Stimulated activated naive B cell treated with anti-CD40 and anti-IgM and Interleukin-4, amounts not matched to agents 10 μg/mL and 1 μg/mL and 100 μg/mL, for 72 hours (primary cell): ENCODE data around the gene PTPRE.

Experiments
- ATAC-seq, 2 donors: fragments of 150-1000 bp; cut with Tn5 transposase; replicated peaks; 2 replicates each; pipeline ENCODE4 v1.10.0; 2021; ENCODE audit warnings: moderate library complexity in 1 of 2
- DNase-seq: peaks from one replicate; pipeline ENCODE4 v3.0.0; 2021
- H3K27ac Mint-ChIP-seq: one replicate; pipeline ENCODE4 v1.8.0; 2022; ENCODE audit warnings: mild to moderate bottlenecking, mixed read lengths
- H3K27me3 Mint-ChIP-seq, 2 donors: one replicate each; pipeline ENCODE4 v1.8.0; 2022; ENCODE audit warnings: mixed read lengths in 2 of 2
- H3K36me3 Mint-ChIP-seq, 2 donors: one replicate each; pipeline ENCODE4 v1.8.0; 2022; ENCODE audit warnings: mixed read lengths in 2 of 2, mild to moderate bottlenecking in 1 of 2
- H3K4me1 Mint-ChIP-seq, 2 donors: one replicate each; pipeline ENCODE4 v1.8.0; 2022; ENCODE audit warnings: mixed read lengths in 2 of 2, mild to moderate bottlenecking in 1 of 2
- H3K4me3 Mint-ChIP-seq, 2 donors: one replicate each; pipeline ENCODE4 v1.8.0; 2022; ENCODE audit warnings: mild to moderate bottlenecking in 2 of 2, mixed read lengths in 2 of 2, moderate library complexity in 1 of 2
- H3K9me3 Mint-ChIP-seq, 2 donors: one replicate each; pipeline ENCODE4 v1.8.0; 2022; ENCODE audit warnings: mixed read lengths in 2 of 2, mild to moderate bottlenecking in 1 of 2

Gene PTPRE

DNA sequence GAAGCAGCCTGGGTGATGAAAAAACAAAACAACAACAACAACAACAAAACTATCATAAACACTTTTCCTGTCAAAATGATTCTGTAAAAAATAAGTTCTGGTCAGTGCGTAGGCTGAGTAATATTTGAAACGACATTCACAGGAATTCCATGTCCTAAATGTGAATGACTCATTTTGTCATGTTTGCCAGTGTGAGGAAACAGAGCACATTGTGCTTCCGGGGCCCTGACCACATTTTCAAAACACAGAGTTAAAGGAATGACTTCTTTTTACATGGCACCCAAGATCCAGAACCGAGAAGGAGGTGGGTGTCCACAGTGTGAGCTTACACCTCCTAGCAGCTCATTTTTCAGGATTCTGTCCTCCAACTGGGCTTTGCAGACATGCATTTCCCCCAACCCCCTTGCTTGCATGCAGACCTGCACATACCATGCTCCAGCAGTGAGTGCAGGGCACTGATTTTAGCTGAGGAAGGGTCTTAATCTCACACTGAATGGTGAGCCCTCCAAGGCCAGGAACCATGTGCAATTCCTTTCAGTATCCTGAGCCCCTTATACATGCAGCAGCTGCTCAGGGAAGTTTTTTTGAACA is 17.2 kb upstream of the PTPRE start:
- peaks cover 0 to 2% of the 10 kb centered on the region in 2 donors for H3K4me1 Mint-ChIP-seq
- peaks cover 6 to 7% of the 10 kb centered on the region in 2 donors for H3K27me3 Mint-ChIP-seq
- no peaks in the 10 kb centered on the region for H3K9me3 Mint-ChIP-seq

DNA sequence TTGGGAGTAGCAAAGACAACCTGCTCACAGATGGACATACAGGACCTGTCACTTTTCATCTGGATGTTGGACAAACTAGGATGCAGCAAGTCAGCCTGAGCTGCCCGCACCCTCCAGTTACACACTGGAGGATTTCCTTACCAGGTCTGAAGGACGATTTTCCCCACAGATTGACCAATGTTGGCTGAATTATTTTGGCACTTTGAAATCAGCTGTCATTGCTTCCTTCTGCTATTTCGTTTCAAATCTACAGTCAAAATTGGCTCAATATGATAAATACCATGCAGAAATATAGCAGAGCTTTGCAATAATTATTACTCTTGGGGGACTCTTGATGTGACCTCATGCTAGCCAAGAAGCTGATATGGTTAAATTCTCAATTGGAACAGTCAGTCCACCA is 16.7 kb upstream of the PTPRE start:
- Mint-ChIP-seq H3K27ac (no peak overlapping the region), H3K4me1 (peaks cover 0 to 2% of the 10 kb centered on the region in 2 donors), H3K27me3 (peaks cover 6 to 7% of the 10 kb centered on the region in 2 donors), H3K36me3 (no peaks in the 10 kb centered on the region), H3K4me3 (no peak overlapping the region), H3K9me3 (no peaks in the 10 kb centered on the region)
- no peak for DNase-seq
- no peak for ATAC-seq

More for the DNA sequence above, 17.2 kb upstream of the PTPRE start:
- ATAC-seq (no peak), DNase-seq (no peak)
- no peak overlapping the region for H3K4me3 Mint-ChIP-seq
- no peaks in the 10 kb centered on the region for H3K36me3 Mint-ChIP-seq
- no peak overlapping the region for H3K27ac Mint-ChIP-seq

DNA sequence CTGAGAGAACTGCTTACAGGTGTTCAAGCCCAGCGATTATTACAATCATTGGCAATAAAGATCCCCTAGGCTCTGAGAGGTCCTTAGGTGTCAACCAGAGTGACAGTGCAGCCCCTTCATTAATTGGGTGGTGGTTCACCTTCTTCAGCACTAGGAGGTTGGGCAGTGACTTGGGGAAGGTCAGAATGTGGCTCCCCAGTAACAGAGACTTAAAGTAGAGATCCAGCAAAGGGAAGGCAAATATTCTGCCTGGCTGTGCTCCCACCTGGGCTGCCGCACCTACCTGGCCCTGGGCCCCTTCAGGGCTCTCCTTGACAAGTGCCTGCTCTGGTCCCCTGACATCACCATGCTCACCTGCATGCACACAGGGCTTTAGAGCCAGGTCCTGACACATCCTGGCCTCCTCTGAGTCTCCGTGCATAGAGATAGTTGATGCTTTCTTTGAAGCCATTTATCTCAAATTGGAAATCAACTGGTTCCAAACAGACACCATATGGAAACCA is 16.0 kb upstream of the PTPRE start:
- Mint-ChIP-seq H3K27me3 (peaks cover 3 to 6% of the 10 kb centered on the region in 2 donors), H3K4me1 (peaks cover 0 to 2% of the 10 kb centered on the region in 2 donors), H3K27ac (no peak overlapping the region), H3K36me3 (no peaks in the 10 kb centered on the region), H3K4me3 (no peak overlapping the region), H3K9me3 (no peaks in the 10 kb centered on the region)
- ATAC-seq = no peak
- DNase-seq = no peak

DNA sequence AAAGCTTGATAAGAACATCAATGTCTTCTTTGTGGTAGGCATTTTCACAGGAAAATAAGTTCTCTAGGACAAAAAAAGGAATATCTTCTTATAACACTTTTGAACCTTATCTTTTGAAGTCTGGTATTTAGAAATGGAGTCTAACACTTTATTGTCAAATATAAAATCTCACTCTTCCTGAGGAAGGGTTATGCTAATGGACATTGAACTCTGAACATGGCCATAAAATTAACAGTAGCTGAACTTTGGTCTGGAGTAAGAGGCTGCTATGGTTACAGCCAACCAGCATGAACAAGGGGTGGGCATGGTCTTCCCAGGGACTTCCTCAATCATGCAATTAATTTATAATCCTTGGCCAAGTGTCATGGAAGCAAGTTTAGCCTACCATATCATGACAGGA is 14.2 kb upstream of the PTPRE start, which contains the start of gene CLRN3:
Gene CLRN3, minus strand, starts transcription at position 199 of the 400 bp plus-strand sequence. Its CDS starts 157 bp downstream, at position 42.
- Mint-ChIP-seq H3K9me3 (peaks cover 0 to 2% of the 10 kb centered on the region in 2 donors), H3K4me1 (no peaks in the 10 kb centered on the region), H3K27me3 (peaks cover 3 to 6% of the 10 kb centered on the region in 2 donors), H3K4me3 (no peak within 1 kb of the TSS), H3K36me3 (no peaks in the 10 kb centered on the region), H3K27ac (no peak within 1 kb of the TSS)
- ATAC-seq (no peak), DNase-seq (no peak)

DNA sequence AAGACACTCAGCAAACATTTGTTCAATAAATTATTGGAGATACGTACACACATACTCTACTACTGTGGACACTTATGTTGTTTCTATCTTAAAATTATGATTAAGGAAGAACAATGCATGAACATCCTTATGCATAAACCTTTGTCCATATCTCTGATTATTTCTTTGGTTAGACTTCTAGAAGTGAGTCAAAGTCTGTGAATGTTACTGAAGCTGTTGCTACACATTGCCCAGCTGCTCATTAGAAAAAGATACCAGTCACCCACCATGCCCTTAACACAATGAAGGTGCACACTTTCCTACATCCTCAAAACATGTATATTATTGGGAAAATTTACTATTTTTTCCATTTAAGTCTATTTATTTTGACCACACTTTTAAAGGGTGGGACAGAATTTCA is 12.8 kb upstream of the PTPRE start:
- no peak for ATAC-seq
- peaks cover 0 to 5% of the 10 kb centered on the region in 2 donors for H3K9me3 Mint-ChIP-seq
- peaks cover 8 to 11% of the 10 kb centered on the region in 2 donors for H3K27me3 Mint-ChIP-seq
- H3K36me3 Mint-ChIP-seq = no peaks in the 10 kb centered on the region
- no peak overlapping the region for H3K4me3 Mint-ChIP-seq
- no peak overlapping the region for H3K27ac Mint-ChIP-seq
- DNase-seq = no peak
- no peaks in the 10 kb centered on the region for H3K4me1 Mint-ChIP-seq

DNA sequence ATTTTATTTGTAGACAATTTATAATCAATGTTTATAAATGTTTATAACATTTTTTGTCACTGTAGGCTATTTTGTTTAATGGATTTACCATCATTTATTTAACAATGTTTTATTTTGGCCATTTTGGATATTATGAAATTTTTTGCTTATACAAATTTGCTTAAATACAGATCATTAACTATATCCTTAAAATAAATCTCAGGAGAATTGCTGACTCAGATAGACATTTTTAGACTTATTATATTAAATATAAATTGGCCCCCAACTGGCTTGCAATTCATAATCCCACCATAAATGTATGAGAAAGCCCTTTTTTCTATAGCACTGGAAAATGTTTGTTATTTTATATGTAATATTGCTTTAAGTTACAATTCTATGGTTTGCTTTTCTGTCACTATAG is 10.3 kb upstream of the PTPRE start:
- peaks cover 14 to 22% of the 10 kb centered on the region in 2 donors for H3K27me3 Mint-ChIP-seq

DNA sequence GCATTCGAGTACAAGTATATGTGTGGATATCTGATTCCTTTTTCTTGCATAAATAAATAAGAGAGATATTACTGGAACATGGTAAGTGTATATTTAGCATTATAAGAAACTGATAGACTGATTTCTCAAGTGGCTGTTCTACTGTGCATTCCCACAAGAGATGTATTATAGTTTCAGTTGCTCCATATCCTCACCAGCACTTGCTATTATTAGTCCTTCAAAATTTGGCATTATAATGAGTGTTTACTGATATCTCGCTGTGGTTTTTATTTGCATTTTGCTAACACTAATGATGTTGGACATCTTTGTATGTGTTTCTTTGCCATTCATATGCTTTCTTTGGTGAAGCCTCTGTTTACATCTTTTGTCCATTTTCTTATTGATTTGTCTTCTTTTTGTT is 9.7 kb upstream of the PTPRE start:
- ATAC-seq = no peak
- H3K27ac Mint-ChIP-seq = no peak overlapping the region

More for the DNA sequence above, 10.3 kb upstream of the PTPRE start:
- no peak for DNase-seq
- Mint-ChIP-seq H3K4me1 (no peaks in the 10 kb centered on the region), H3K9me3 (peaks cover 0 to 7% of the 10 kb centered on the region in 2 donors), H3K4me3 (no peak overlapping the region), H3K27ac (no peak overlapping the region), H3K36me3 (no peaks in the 10 kb centered on the region)
- no peak for ATAC-seq

DNA sequence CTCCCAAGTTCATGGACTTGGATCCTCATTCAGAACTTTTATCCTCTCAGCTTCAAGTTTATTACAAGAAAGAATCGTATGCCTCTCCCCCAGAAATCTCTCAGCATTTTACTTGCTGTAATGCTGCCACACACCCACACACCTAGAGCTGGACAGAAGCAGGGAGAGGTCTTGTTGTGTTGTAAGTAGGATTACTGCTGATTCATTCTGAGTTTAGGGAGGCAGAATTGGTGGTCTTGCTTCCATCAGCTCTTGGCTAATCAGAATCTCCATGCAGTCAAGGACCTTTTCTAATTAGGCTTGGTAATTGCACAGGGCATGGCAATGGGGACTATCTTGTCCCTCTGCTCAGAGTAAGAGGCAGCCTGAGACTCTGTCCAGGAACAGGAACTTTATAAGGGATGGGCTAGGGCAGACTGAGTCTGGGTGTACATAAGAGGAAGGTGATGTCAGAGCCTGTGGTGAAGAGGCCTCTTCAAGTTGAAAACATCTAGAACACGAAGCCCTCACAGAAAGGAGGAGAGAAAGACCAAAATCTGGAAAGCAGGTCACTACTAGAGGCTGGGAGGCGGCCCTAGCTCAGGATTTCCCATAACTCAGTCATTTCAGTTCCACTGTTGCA is 7.0 kb upstream of the PTPRE start:
- H3K4me1 Mint-ChIP-seq = no peaks in the 10 kb centered on the region
- no peak overlapping the region for H3K27ac Mint-ChIP-seq
- ATAC-seq = no peak
- no peak overlapping the region for H3K4me3 Mint-ChIP-seq
- peaks cover 23 to 28% of the 10 kb centered on the region in 2 donors for H3K27me3 Mint-ChIP-seq
- peaks cover 4 to 10% of the 10 kb centered on the region in 2 donors for H3K9me3 Mint-ChIP-seq
- H3K36me3 Mint-ChIP-seq = peaks cover 0 to 1% of the 10 kb centered on the region in 2 donors
- DNase-seq = no peak

More for the DNA sequence above, 9.7 kb upstream of the PTPRE start:
- DNase-seq = no peak
- no peak overlapping the region for H3K4me3 Mint-ChIP-seq
- H3K27me3 Mint-ChIP-seq = peaks cover 14 to 22% of the 10 kb centered on the region in 2 donors
- H3K36me3 Mint-ChIP-seq = peaks cover 0 to 1% of the 10 kb centered on the region in 2 donors
- H3K4me1 Mint-ChIP-seq = no peaks in the 10 kb centered on the region
- peaks cover 4 to 8% of the 10 kb centered on the region in 2 donors for H3K9me3 Mint-ChIP-seq

DNA sequence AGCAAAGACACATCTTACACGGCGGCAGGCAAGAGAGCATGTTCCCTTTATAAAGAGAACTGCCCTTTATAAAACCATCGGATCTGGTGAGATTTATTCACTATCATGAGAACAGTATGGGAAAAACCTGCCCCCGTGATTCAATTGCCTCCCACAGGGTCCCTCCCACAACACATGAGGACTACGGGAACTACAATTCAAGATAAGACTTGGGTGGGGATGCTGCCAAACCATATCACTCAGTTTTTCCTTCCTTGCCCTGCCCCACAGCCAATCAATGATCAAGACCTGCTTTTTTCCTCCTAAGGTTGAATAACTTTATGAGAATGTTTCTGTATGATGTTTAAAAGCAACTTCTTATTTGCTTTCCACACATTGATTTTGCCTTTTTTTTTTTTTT is 3.1 kb upstream of the PTPRE start:
- no peak overlapping the region for H3K4me3 Mint-ChIP-seq
- H3K9me3 Mint-ChIP-seq = peaks cover 4 to 6% of the 10 kb centered on the region in 2 donors
- peaks cover 2 to 9% of the 10 kb centered on the region in 2 donors for H3K4me1 Mint-ChIP-seq
- H3K27me3 Mint-ChIP-seq = peaks cover 44 to 49% of the 10 kb centered on the region in 2 donors
- H3K36me3 Mint-ChIP-seq = peaks cover 0 to 1% of the 10 kb centered on the region in 2 donors
- ATAC-seq (no peak), DNase-seq (no peak)
- no peak overlapping the region for H3K27ac Mint-ChIP-seq

DNA sequence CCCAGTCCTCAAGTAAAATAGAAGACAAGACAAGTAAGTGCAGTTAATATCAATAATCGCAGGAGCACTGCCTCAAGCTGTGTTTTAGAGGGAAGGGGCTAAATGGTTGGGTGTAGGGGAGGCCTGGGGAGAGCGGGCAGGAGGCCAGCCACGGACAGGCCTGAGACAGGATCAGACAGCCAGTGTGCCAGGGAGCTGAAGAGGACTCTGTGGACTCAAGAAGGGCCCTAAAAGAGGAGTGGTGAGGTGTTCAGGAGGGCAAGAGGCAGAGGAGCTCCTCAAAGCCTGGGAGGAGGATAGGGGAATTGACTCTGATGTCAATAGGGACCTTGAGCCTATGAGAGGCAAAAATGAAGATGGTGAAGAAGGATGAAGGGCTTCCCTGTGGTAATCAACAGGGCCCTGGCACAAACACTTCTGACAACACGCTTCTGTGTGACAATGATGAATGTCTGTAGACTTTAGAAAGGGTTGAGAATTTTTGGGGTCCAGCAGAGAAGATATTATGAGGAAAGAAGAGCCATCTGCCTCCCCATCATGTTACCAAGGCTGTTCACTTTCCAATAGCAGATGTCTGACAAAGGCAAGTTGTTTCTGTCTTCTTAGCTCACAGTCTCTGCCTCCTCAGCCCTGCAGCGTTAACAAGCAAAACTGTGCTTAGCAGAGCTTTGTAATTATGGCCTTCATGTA is 2.4 kb upstream of the PTPRE start:
- no peak for DNase-seq
- Mint-ChIP-seq H3K36me3 (peaks cover 0 to 1% of the 10 kb centered on the region in 2 donors), H3K9me3 (peaks cover 4% of the 10 kb centered on the region in 2 donors), H3K27me3 (peaks cover 46 to 48% of the 10 kb centered on the region in 2 donors), H3K27ac (no peak overlapping the region), H3K4me3 (no peak overlapping the region), H3K4me1 (peaks cover 2 to 9% of the 10 kb centered on the region in 2 donors)
- no peak for ATAC-seq

DNA sequence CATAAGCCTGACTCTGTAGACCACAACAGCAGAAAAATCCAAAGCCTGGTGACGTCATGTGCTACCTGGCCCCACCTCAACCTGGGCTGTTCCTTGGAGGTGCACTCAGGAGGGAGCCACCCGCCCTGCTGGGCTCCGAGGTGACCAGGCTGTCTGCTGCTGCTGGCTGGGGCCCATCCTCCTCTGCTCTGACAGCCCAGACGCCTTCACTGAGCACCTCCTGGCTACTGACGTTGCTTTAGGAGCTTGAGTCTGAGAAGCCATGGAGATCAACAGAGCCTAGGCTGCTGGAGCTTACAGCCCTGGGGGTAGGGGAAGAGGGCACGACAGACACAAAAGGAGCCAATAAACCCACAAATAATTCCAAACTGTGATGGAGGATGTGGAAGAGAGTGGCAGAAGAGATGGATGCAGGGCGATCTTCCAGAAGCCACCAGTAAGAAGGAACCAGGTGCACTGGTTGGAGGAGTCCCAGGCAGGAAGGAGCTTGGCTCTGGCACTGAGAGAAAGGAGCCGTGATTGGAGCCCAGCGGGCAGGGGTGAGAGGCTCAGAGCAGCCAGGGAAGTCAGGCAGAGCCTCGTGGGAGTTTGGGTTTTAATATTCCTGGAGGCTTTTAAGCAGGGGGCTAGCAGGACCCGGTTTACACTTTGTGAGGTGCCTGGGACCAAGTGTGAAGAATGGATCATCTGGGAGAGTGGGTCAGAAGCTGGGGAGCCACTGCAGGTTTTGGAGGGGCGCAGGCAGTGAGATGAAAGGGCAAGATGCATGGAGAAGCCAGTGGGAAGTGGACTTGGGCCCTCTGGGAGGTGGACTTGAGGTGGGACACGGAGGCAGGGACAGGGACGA is 1.7 kb upstream of the PTPRE start:
- Mint-ChIP-seq H3K9me3 (peaks cover 4% of the 10 kb centered on the region in 2 donors), H3K36me3 (peaks cover 0 to 1% of the 10 kb centered on the region in 2 donors), H3K27ac (no peak overlapping the region), H3K4me1 (peaks cover 2 to 9% of the 10 kb centered on the region in 2 donors), H3K4me3 (peak overlapping the region in 1 of 2 donors; percentile 29), H3K27me3 (peaks cover 44 to 48% of the 10 kb centered on the region in 2 donors)
- ATAC-seq (no peak), DNase-seq (no peak)

DNA sequence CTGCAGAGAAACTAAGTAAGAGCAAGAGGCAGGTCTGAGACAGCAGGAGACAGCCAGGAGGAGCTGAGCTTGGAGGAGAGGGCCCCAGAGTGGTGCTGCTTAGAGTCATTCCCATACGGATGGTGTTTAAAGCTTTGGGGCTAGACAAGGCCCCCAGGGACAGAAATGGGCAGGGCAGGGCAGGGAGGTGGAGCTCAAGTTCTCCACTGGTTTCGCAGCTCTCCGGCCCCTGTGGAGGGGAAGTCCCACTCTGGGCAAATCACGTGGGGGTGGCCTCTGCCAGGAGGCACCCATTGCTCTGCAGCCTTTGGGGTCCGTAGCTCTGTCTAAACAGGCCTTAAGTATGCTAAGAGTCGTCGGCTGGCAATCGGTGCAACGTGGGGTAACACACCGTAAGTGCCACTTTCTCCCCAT is 1.0 kb upstream of the PTPRE start:
- H3K4me3 Mint-ChIP-seq = no peak overlapping the region
- peaks cover 0 to 1% of the 10 kb centered on the region in 2 donors for H3K36me3 Mint-ChIP-seq
- H3K27me3 Mint-ChIP-seq = peaks cover 47 to 50% of the 10 kb centered on the region in 2 donors
- H3K27ac Mint-ChIP-seq = no peak overlapping the region
- peaks cover 2 to 9% of the 10 kb centered on the region in 2 donors for H3K4me1 Mint-ChIP-seq
- H3K9me3 Mint-ChIP-seq = peaks cover 4% of the 10 kb centered on the region in 2 donors
- DNase-seq (no peak), ATAC-seq (no peak)

DNA sequence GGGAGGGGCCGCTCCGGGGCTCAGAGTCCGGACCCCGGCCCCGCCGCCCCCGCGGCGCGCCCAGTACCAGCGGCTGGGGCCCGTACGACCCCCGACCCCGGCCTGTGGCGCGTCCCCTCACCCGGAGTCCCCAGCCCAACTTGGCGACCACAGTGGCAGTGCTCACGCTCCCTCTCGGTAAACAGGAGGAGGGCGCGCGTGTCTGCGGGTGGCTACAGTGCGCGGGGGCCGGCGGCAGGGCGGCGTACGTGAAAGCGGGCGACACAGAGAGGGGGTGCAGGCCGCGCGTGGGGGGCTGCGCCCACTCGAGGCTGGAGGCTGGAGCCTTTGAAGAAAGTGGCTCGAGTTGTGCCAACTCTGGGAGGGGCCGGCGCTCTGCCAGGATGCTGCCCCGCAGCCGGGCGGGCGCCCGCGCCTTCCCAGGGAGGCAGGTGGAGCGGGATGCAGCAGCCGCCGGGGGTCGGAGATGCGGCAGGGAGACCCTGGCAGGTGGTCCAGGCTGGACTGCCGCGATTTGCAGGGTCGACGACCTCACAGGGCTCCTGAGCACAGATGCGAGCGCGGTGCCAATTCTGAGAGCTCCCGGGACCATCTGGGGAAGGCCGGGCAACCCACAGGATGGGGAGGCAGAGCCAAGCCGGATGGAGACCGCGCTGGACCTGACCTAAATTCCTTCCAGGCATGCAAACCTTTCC is 655 bp downstream of the PTPRE start:
- Mint-ChIP-seq H3K36me3 (no peaks in the 10 kb centered on the region), H3K27me3 (peaks cover 47 to 50% of the 10 kb centered on the region in 2 donors), H3K27ac (no peak overlapping the region), H3K4me3 (peak overlapping the region; percentile 29 to 47), H3K9me3 (peaks cover 0 to 2% of the 10 kb centered on the region in 2 donors), H3K4me1 (peaks cover 2 to 9% of the 10 kb centered on the region in 2 donors)
- ATAC-seq (peak; percentile 24 to 38), DNase-seq (no peak)
